Body of pancreas (tissue), 4 donors: Measurements from ENCODE around the gene MIOS.

Experiments used
- CTCF ChIP-seq, 7 experiments: fragments of 450-650 bp in 4 of 7; fragments of 200-600 bp in 3 of 7; sonication (generic) in 3 of 7; IDR thresholded peaks; one replicate each; pipeline ENCODE4 v1.5.1; 2016 to 2019; ENCODE audit warnings: antibody characterized with exemption in 7 of 7
- POLR2A ChIP-seq, 3 donors: fragments of 450-650 bp; IDR thresholded peaks; one replicate each; pipeline ENCODE4 v1.6.1; 2016; ENCODE audit warnings: antibody characterized with exemption in 3 of 3, mild to moderate bottlenecking in 2 of 3

- TF ChIP-seq CTCF (IDR thresholded peaks at IDR 0.05): peak in 6 of 7 experiments; percentile 16 to 52 (median 38)
- TF ChIP-seq POLR2A (IDR thresholded peaks at IDR 0.05): no peak
These were observed 28.8 kb downstream of the MIOS start for GRCh38 chr7:7595451-7595850.
